Hepatocyte (in vitro differentiated cells): ENCODE results near the gene COPE.

ENCODE experiments used
- EZH2 ChIP-seq: fragments of 200-600 bp; sonication (generic); IDR thresholded peaks from 2 replicates; pipeline ENCODE4 v1.6.1; 2016; ENCODE audit warnings: antibody characterized with exemption, mild to moderate bottlenecking, borderline replicate concordance
- TF ChIP-seq, protein P1 (sequence below): fragments of 200-600 bp; sonication (generic); IDR thresholded peaks from 2 replicates; pipeline ENCODE4 v1.5.1; 2016; ENCODE audit warnings: antibody characterized with exemption, mild to moderate bottlenecking; ENCODE audit not compliant: poor library complexity

- TF ChIP-seq, protein P1, sequence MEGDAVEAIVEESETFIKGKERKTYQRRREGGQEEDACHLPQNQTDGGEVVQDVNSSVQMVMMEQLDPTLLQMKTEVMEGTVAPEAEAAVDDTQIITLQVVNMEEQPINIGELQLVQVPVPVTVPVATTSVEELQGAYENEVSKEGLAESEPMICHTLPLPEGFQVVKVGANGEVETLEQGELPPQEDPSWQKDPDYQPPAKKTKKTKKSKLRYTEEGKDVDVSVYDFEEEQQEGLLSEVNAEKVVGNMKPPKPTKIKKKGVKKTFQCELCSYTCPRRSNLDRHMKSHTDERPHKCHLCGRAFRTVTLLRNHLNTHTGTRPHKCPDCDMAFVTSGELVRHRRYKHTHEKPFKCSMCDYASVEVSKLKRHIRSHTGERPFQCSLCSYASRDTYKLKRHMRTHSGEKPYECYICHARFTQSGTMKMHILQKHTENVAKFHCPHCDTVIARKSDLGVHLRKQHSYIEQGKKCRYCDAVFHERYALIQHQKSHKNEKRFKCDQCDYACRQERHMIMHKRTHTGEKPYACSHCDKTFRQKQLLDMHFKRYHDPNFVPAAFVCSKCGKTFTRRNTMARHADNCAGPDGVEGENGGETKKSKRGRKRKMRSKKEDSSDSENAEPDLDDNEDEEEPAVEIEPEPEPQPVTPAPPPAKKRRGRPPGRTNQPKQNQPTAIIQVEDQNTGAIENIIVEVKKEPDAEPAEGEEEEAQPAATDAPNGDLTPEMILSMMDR, result no peak
- no peak for TF ChIP-seq EZH2
These were observed 22.8 kb downstream of the COPE start for GRCh38 chr19:18896421-18896841.
